HuH-7 (cell line): Measurements from ENCODE around the gene LRRC56.
A peak's percentile ranks its signal among the peaks of the same experiment; 100 is the strongest.

ENCODE experiments used
- DNase-seq: peaks from one replicate; pipeline ENCODE4 v3.0.0; 2011; ENCODE audit warnings: low spot score

Gene LRRC56

GRCh38 chr11:521177-521688 lies 16.1 kb upstream of the LRRC56 start:
- DNase-seq = no peak

- DNase-seq = no peak
Measured at GRCh38 chr11:526192-526591, 11.1 kb upstream of the LRRC56 start.

GRCh38 chr11:528166-528814 lies 9.0 kb upstream of the LRRC56 start:
- DNase-seq = no peak

GRCh38 chr11:528815-529727 lies 8.3 kb upstream of the LRRC56 start:
- DNase-seq = no peak

- DNase-seq = no peak
Measured at GRCh38 chr11:529728-530411, 7.5 kb upstream of the LRRC56 start.

- no peak for DNase-seq
Measured at GRCh38 chr11:530960-531831, 6.1 kb upstream of the LRRC56 start.

- no peak for DNase-seq
Measured at GRCh38 chr11:531919-532526, 5.3 kb upstream of the LRRC56 start.

GRCh38 chr11:532527-532985 lies 4.8 kb upstream of the LRRC56 start:
- DNase-seq = no peak

- no peak for DNase-seq
Measured at GRCh38 chr11:532986-533585, 4.2 kb upstream of the LRRC56 start.

GRCh38 chr11:533586-534395 lies 3.5 kb upstream of the LRRC56 start:
- no peak for DNase-seq

GRCh38 chr11:534396-535209 lies 2.7 kb upstream of the LRRC56 start:
- no peak for DNase-seq

- DNase-seq = no peak
Measured at GRCh38 chr11:535210-535518, 2.2 kb upstream of the LRRC56 start.

- peak; percentile 99 for DNase-seq
Measured at GRCh38 chr11:535519-536454, 1.5 kb upstream of the LRRC56 start, which contains the start of gene HRAS. Gene HRAS (minus strand): TSS chr11:535576.

- no peak for DNase-seq
Measured at GRCh38 chr11:537622-538430, 499 bp downstream of the LRRC56 start.

GRCh38 chr11:538431-539051 lies 1.2 kb downstream of the LRRC56 start:
- DNase-seq = no peak

GRCh38 chr11:539971-540481 lies 2.7 kb downstream of the LRRC56 start:
- no peak for DNase-seq
